NCI-H446 treated with DMSO at 0.1 percent for 48 hours (cell line): ENCODE data around the gene NFE2.
"Not testable (repeated sequence)": the region's sequence is repeated elsewhere in the genome, so short reads cannot be mapped to it uniquely, and the experiment has no call there.

Experiments used
- DNase-seq: peaks from one replicate; lab custom pipeline; 2025; lab: John Stamatoyannopoulos, UW

NFE2 gene

GRCh38 chr12:54282949-54283593, 17.7 kb downstream of the NFE2 start:
- DNase-seq: no peak

- DNase-seq: not testable (repeated sequence)
Measured at GRCh38 chr12:54281694-54282093, 19.1 kb downstream of the NFE2 start.

GRCh38 chr12:54281261-54281638, 19.6 kb downstream of the NFE2 start:
- DNase-seq: not testable (repeated sequence)

- peak; percentile 99 for DNase-seq
Measured at GRCh38 chr12:54280468-54281260, 20.2 kb downstream of the NFE2 start, which contains the start of gene HNRNPA1. Gene HNRNPA1 (plus strand): TSS chr12:54280726. CDS start chr12:54280808, 82 bp downstream.

GRCh38 chr12:54279632-54280467, 21.0 kb downstream of the NFE2 start, which contains the start of gene CBX5:
Gene CBX5 (minus strand): TSS chr12:54280122. CDS start chr12:54257650, 22,472 bp downstream.
- peak; percentile 99 for DNase-seq

- DNase-seq: no peak
Measured at GRCh38 chr12:54279227-54279631, 21.6 kb downstream of the NFE2 start.

GRCh38 chr12:54277823-54278276, 23.0 kb downstream of the NFE2 start:
- DNase-seq: no peak

GRCh38 chr12:54276368-54276767, 24.4 kb downstream of the NFE2 start:
- DNase-seq: no peak

GRCh38 chr12:54273981-54274380, 26.8 kb downstream of the NFE2 start:
- peak; percentile 62 for DNase-seq

GRCh38 chr12:54272214-54272613, 28.6 kb downstream of the NFE2 start:
- DNase-seq: no peak

GRCh38 chr12:54270345-54270744, 30.5 kb downstream of the NFE2 start:
- no peak for DNase-seq

- DNase-seq: no peak
Measured at GRCh38 chr12:54266852-54267251, 34.0 kb downstream of the NFE2 start.

GRCh38 chr12:54265364-54265812, 35.4 kb downstream of the NFE2 start:
- DNase-seq: no peak

- DNase-seq: no peak
Measured at GRCh38 chr12:54262403-54262925, 38.4 kb downstream of the NFE2 start.

- DNase-seq: no peak
Measured at GRCh38 chr12:54261815-54262402, 38.9 kb downstream of the NFE2 start.

GRCh38 chr12:54259194-54260011, 41.4 kb downstream of the NFE2 start:
- DNase-seq: peak; percentile 92

- no peak for DNase-seq
Measured at GRCh38 chr12:54258201-54258681, 42.6 kb downstream of the NFE2 start.

GRCh38 chr12:54257332-54257731, 43.5 kb downstream of the NFE2 start:
- no peak for DNase-seq

GRCh38 chr12:54253240-54253639, 47.6 kb downstream of the NFE2 start:
- DNase-seq: no peak

- DNase-seq: peak; percentile 33
Measured at GRCh38 chr12:54251667-54252284, 49.0 kb downstream of the NFE2 start.
